Renal pelvis (tissue), 3 donors: ENCODE measurements around the gene VPS72. TPM values are rescaled to one million over a fixed set of nuclear protein-coding genes. Genes with fewer than 3 reads are reported as not detected.

Experiments used
- polyA plus RNA-seq, 3 donors: library from polyadenylated mRNA; unstranded; fragments of 120-200 nt; gene quantifications; one replicate each; pipeline ENCODE4 v1.2.1, GENCODE V29; 2013; ENCODE audit not compliant: insufficient read length in 3 of 3

VPS72 gene
- polyA plus RNA-seq, 3 donors, result 72.3 to 75.9 (median 73.5) TPM

Other genes with a start within 250 kb of the VPS72 start
- 100 to 1,000 TPM; 300 to 329 (median 318) TPM for gene CERS2, start 215.4 kb downstream of the VPS72 start, polyA plus RNA-seq
- gene ANXA9, start 207.9 kb downstream of the VPS72 start, polyA plus RNA-seq, result 10 to 100 TPM; 12.8 to 23.1 (median 17.9) TPM
- gene MINDY1, start 183.3 kb downstream of the VPS72 start, polyA plus RNA-seq, result 10 to 100 TPM; 39.6 to 57.0 (median 54.9) TPM
- 10 to 100 TPM; 41.9 to 45.8 (median 43.7) TPM for gene PRUNE1, start 181.7 kb downstream of the VPS72 start, polyA plus RNA-seq
- gene BNIPL, start 153.6 kb downstream of the VPS72 start, polyA plus RNA-seq, result 1 to 10 TPM; 1.9 to 5.9 (median 4.6) TPM
- gene C1orf56, start 142.4 kb downstream of the VPS72 start, polyA plus RNA-seq, result 10 to 100 TPM; 10.2 to 14.1 (median 11.8) TPM
- gene CDC42SE1, start 130.6 kb downstream of the VPS72 start, polyA plus RNA-seq, result 10 to 100 TPM; 68.5 to 89.0 (median 80.4) TPM
- 10 to 100 TPM; 23.9 to 24.4 (median 23.9) TPM for gene MLLT11, start 129.8 kb downstream of the VPS72 start, polyA plus RNA-seq
- gene GABPB2, start 119.4 kb downstream of the VPS72 start, polyA plus RNA-seq, result 10 to 100 TPM in 2 of 3 donors, 1 to 10 TPM in 1; 9.1 to 17.5 (median 14.7) TPM
- gene SEMA6C, start 43.6 kb downstream of the VPS72 start, polyA plus RNA-seq, result 10 to 100 TPM; 27.5 to 37.6 (median 33.3) TPM
- gene TNFAIP8L2, start 33.5 kb downstream of the VPS72 start, polyA plus RNA-seq, result 1 to 10 TPM; 1.2 to 2.1 (median 1.3) TPM
- 10 to 100 TPM; 16.5 to 17.3 (median 16.7) TPM for gene LYSMD1, start 24.3 kb downstream of the VPS72 start, polyA plus RNA-seq
- 10 to 100 TPM; 41.1 to 45.6 (median 45.2) TPM for gene SCNM1, start 24.1 kb downstream of the VPS72 start, polyA plus RNA-seq
- gene TMOD4, start 14.2 kb downstream of the VPS72 start, polyA plus RNA-seq, result 1 to 10 TPM; 1.1 to 2.4 (median 1.5) TPM
- 10 to 100 TPM; 61.7 to 89.4 (median 74.3) TPM for gene PIP5K1A, start 8.4 kb upstream of the VPS72 start, polyA plus RNA-seq
- 100 to 1,000 TPM; 166 to 188 (median 183) TPM for gene PSMD4, start 64.5 kb upstream of the VPS72 start, polyA plus RNA-seq
- 10 to 100 TPM; 25.2 to 30.0 (median 27.5) TPM for gene ZNF687, start 92.1 kb upstream of the VPS72 start, polyA plus RNA-seq
- gene PI4KB, start 137.2 kb upstream of the VPS72 start, polyA plus RNA-seq, result 10 to 100 TPM; 63.5 to 72.7 (median 70.2) TPM
- gene RFX5, start 157.1 kb upstream of the VPS72 start, polyA plus RNA-seq, result 10 to 100 TPM; 42.7 to 47.1 (median 42.8) TPM
- 10 to 100 TPM; 49.4 to 51.2 (median 50.7) TPM for gene SELENBP1, start 182.5 kb upstream of the VPS72 start, polyA plus RNA-seq
- 100 to 1,000 TPM; 248 to 283 (median 257) TPM for gene PSMB4, start 209.4 kb upstream of the VPS72 start, polyA plus RNA-seq